Right atrium auricular region (tissue), 2 donors: ENCODE measurements around the gene PPP1R13B. TPM values are rescaled to one million over a fixed set of nuclear protein-coding genes. Genes with fewer than 3 reads are reported as not detected.

Experiments used
- DNase-seq: peaks from one replicate; pipeline ENCODE4 v3.0.0-alpha.2; 2019; ENCODE audit warnings: low spot score
- H3K27ac ChIP-seq, 2 donors: fragments of 200-600 bp; sonication (generic); 1 replicate in 1 of 2; 2 replicates in 1 of 2; pipeline ENCODE4 v1.5.1; 2016 to 2019
- H3K27me3 ChIP-seq, 2 donors: fragments of 200-600 bp; sonication (generic); one replicate each; pipeline versions ENCODE4 v1.5.1 to v1.6.0; 2017 to 2019
- H3K36me3 ChIP-seq: fragments of 200-600 bp; sonication (generic); one replicate; pipeline ENCODE4 v1.5.1; 2016
- H3K4me1 ChIP-seq, 2 donors: fragments of 200-600 bp; sonication (generic); one replicate each; pipeline versions ENCODE4 v1.5.1 to v1.6.0; 2017 to 2019
- H3K4me3 ChIP-seq, 2 donors: fragments of 200-600 bp; sonication (generic); 1 replicate in 1 of 2; 2 replicates in 1 of 2; pipeline ENCODE4 v1.5.1; 2017 to 2019; ENCODE audit warnings: mild to moderate bottlenecking in 1 of 2, moderate library complexity in 1 of 2
- H3K9me3 ChIP-seq, 2 donors: fragments of 200-600 bp; sonication (generic); one replicate each; pipeline ENCODE4 v1.5.1; 2019
- CTCF ChIP-seq, 2 donors: fragments of 200-600 bp; sonication (generic); IDR thresholded peaks; one replicate each; pipeline ENCODE4 v1.5.1; 2019; ENCODE audit warnings: antibody characterized with exemption in 2 of 2
- total RNA-seq, 2 donors: library from RNA; depleted of rRNA; stranded (reverse); fragments of >200 nt; gene quantifications; one replicate each; pipeline ENCODE4 v1.1.0, GENCODE V29; 2016

Gene PPP1R13B
- total RNA-seq, 2 donors from 2014 or later = 45.7 to 47.8 TPM

- Histone ChIP-seq H3K27ac (no peak overlapping the region), H3K36me3 (no peaks in the 10 kb centered on the region), H3K9me3 (no peaks in the 10 kb centered on the region), H3K4me1 (peaks cover 0 to 40% of the 10 kb centered on the region in 2 donors), H3K27me3 (no peaks in the 10 kb centered on the region), H3K4me3 (no peak overlapping the region)
- no peak for DNase-seq
- no peak for TF ChIP-seq CTCF (IDR thresholded peaks at IDR 0.05)
Measured at GRCh38 chr14:103830511-103831270, 16.7 kb downstream of the PPP1R13B start.

- Histone ChIP-seq H3K27ac (peak overlapping the region; percentile 46 to 65), H3K9me3 (no peaks in the 10 kb centered on the region), H3K4me1 (peaks cover 0 to 54% of the 10 kb centered on the region in 2 donors), H3K4me3 (no peak overlapping the region), H3K27me3 (no peaks in the 10 kb centered on the region), H3K36me3 (no peaks in the 10 kb centered on the region)
- TF ChIP-seq CTCF (IDR thresholded peaks at IDR 0.05) = no peak
- DNase-seq = peak; percentile 65
Measured at GRCh38 chr14:103828315-103828967, 18.9 kb downstream of the PPP1R13B start.

GRCh38 chr14:103825101-103825500 lies 22.3 kb downstream of the PPP1R13B start:
- DNase-seq = no peak
- Histone ChIP-seq H3K36me3 (no peaks in the 10 kb centered on the region), H3K4me3 (no peak overlapping the region), H3K4me1 (peaks cover 0 to 64% of the 10 kb centered on the region in 2 donors), H3K27me3 (no peaks in the 10 kb centered on the region), H3K27ac (peak overlapping the region; percentile 1 to 4), H3K9me3 (no peaks in the 10 kb centered on the region)
- TF ChIP-seq CTCF (IDR thresholded peaks at IDR 0.05) = no peak

- Histone ChIP-seq H3K36me3 (no peaks in the 10 kb centered on the region), H3K27me3 (no peaks in the 10 kb centered on the region), H3K4me3 (no peak overlapping the region), H3K9me3 (no peaks in the 10 kb centered on the region), H3K4me1 (peaks cover 0 to 69% of the 10 kb centered on the region in 2 donors), H3K27ac (peak overlapping the region; percentile 70 to 79)
- DNase-seq = no peak
- TF ChIP-seq CTCF (IDR thresholded peaks at IDR 0.05) = no peak
Measured at GRCh38 chr14:103820908-103821307, 26.5 kb downstream of the PPP1R13B start.

- DNase-seq = no peak
- Histone ChIP-seq H3K27ac (peak overlapping the region; percentile 70 to 79), H3K27me3 (no peaks in the 10 kb centered on the region), H3K4me3 (peak overlapping the region in 1 of 2 donors; percentile 4), H3K4me1 (peaks cover 0 to 64% of the 10 kb centered on the region in 2 donors), H3K9me3 (no peaks in the 10 kb centered on the region), H3K36me3 (no peaks in the 10 kb centered on the region)
- no peak for TF ChIP-seq CTCF (IDR thresholded peaks at IDR 0.05)
Measured at GRCh38 chr14:103820382-103820781, 27.0 kb downstream of the PPP1R13B start.
